ENCODE measurements around the gene APLP1. TPM values are rescaled to one million over a fixed set of nuclear protein-coding genes. Genes with fewer than 3 reads are reported as not detected.

APLP1 gene
- total and polyA plus RNA-seq, 2 of the 4 experiments (the other 2 are of a cell fraction) = 4.7 to 41.0 TPM

DNA sequence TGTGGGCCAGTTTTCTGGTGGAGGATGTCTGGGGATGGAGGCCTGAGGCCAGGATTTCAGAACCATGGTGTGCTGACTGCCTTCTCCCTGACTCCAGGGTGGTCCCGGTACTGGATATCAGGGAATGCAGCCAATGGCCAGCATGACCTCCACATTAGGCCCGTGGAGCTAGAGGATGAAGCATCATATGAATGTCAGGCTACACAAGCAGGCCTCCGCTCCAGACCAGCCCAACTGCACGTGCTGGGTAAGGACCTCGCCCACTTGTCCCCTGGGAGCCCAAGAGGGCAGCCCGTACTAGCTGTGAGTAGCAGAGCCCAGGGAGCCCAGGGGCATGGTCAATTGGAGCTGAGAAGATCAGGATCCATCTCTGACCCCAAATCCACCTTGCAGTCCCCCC lies 10.1 kb upstream of the APLP1 start:
- WGBS, 2 experiments (ENCODE audit: extremely low coverage in 2 of 2, insufficient read length in 1 of 2) = 77% methylated on average over 3 of the region's 6 CpGs; no CpG with 5 or more reads in 1 of the 2 experiments
- intact Hi-C loops (cut with micrococcal nuclease) = no loop called here

More for the DNA sequence above, 10.1 kb upstream of the APLP1 start:
- H3K4ac ChIP-seq (ENCODE audit: low read depth, low read length) = no peak overlapping the region
- peaks cover 76% of the 10 kb centered on the region for H3K27me3 ChIP-seq (ENCODE audit: control insufficient read depth, insufficient read depth, low read length)
- BruUV-seq (replicated peaks) = no TSS peak
- peak overlapping the region; percentile 55 for H2AK9ac ChIP-seq (replicated peaks; ENCODE audit: low read depth, low read length, poor library complexity)
- H4K5ac ChIP-seq (ENCODE audit: low read depth, low read length) = no peak overlapping the region
- in situ Hi-C loops (cut with MboI; ENCODE audit: low sequenced_read_pairs) = no loop called here
- H3K4me1 ChIP-seq (ENCODE audit: control insufficient read depth, insufficient read depth, low read length) = no peaks in the 10 kb centered on the region; the same call in 1 of the 2 replicates
- H3K27ac ChIP-seq (ENCODE audit: insufficient read depth, low read length) = no peak overlapping the region
- H3K18ac ChIP-seq (ENCODE audit: low read depth, low read length) = no peak overlapping the region
- H3K9ac ChIP-seq (ENCODE audit: low read depth, low read length) = no peak overlapping the region
- H3K23ac ChIP-seq (ENCODE audit: low read depth, low read length) = no peak overlapping the region
- H3K36me3 ChIP-seq (ENCODE audit: control insufficient read depth, insufficient read depth, low read length) = no peaks in the 10 kb centered on the region
- no peak overlapping the region for H3K4me3 ChIP-seq (ENCODE audit: insufficient read depth, low read depth, low read length)
- H2BK120ac ChIP-seq (ENCODE audit: low read depth, low read length) = no peak overlapping the region
- H2AK5ac ChIP-seq (ENCODE audit: low read depth, low read length) = no peak overlapping the region
- H4K20me1 ChIP-seq (ENCODE audit: insufficient read depth, low read length) = no peaks in the 10 kb centered on the region; the same call in 1 of the 2 replicates
- no peak overlapping the region for H2BK20ac ChIP-seq (ENCODE audit: low read depth, low read length)
- H4K91ac ChIP-seq (ENCODE audit: insufficient read depth, low read depth, low read length) = no peak overlapping the region
- no peak overlapping the region for H2BK5ac ChIP-seq (ENCODE audit: low read depth, low read length, poor library complexity, severe bottlenecking)
- POLR2A ChIA-PET (ENCODE audit: unreplicated experiment) = no interaction called here
- no peak overlapping the region for H2AFZ ChIP-seq (replicated peaks; ENCODE audit: low read length, poor library complexity)
- ATAC-seq (ENCODE audit: low read depth) = no peak
- no peak overlapping the region for H3K56ac ChIP-seq (ENCODE audit: extremely low read depth, insufficient read depth, low read length)
- no peak for DNase-seq
- no peak overlapping the region for H4K8ac ChIP-seq (ENCODE audit: low read depth in 2 of 2, low read length in 2 of 2)
- H3K14ac ChIP-seq (replicated peaks; ENCODE audit: low read depth, low read length) = no peak overlapping the region
- CTCF ChIA-PET = no interaction called here
- H3K9me3 ChIP-seq (ENCODE audit: control insufficient read depth, insufficient read depth, low read length) = no peaks in the 10 kb centered on the region
- H3K4me2 ChIP-seq (ENCODE audit: low read depth, low read length) = no peak overlapping the region
- H3K79me1 ChIP-seq (ENCODE audit: low read depth in 1 of 2, low read length in 2 of 2) = no peaks in the 10 kb centered on the region
- dilution Hi-C loops (cut with HindIII; ENCODE audit: low sequenced_read_pairs, unreplicated experiment) = no loop called here
- no peak for TF ChIP-seq NFE2L2 (IDR thresholded peaks at IDR 0.05; ENCODE audit: low read depth, low read length)
- TF ChIP-seq FOS (IDR thresholded peaks at IDR 0.05; ENCODE audit: low read depth, low read length) = no peak
- TF ChIP-seq, protein P1, sequence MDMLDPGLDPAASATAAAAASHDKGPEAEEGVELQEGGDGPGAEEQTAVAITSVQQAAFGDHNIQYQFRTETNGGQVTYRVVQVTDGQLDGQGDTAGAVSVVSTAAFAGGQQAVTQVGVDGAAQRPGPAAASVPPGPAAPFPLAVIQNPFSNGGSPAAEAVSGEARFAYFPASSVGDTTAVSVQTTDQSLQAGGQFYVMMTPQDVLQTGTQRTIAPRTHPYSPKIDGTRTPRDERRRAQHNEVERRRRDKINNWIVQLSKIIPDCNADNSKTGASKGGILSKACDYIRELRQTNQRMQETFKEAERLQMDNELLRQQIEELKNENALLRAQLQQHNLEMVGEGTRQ (IDR thresholded peaks at IDR 0.05; ENCODE audit: low read depth, low read length) = no peak
- TF ChIP-seq MAFK (IDR thresholded peaks at IDR 0.05; ENCODE audit: low read depth, low read length) = no peak
- TF ChIP-seq CHD1 (IDR thresholded peaks at IDR 0.05; ENCODE audit: low read depth, low read length) = no peak
- no peak for TF ChIP-seq MAZ (IDR thresholded peaks at IDR 0.05; ENCODE audit: borderline replicate concordance, low read depth, low read length)
- no peak for TF ChIP-seq RCOR1 (IDR thresholded peaks at IDR 0.05; ENCODE audit: insufficient replicate concordance, low read length)
- TF ChIP-seq CEBPB (IDR thresholded peaks at IDR 0.05; ENCODE audit: low read depth, low read length) = no peak
- no peak for TF ChIP-seq SMC3 (IDR thresholded peaks at IDR 0.05; ENCODE audit: low read depth, low read length)
- no peak for TF ChIP-seq BHLHE40 (IDR thresholded peaks at IDR 0.05; ENCODE audit: low read depth, low read length)
- no peak for TF ChIP-seq RFX5 (IDR thresholded peaks at IDR 0.05; ENCODE audit: low read depth, low read length)
- TF ChIP-seq, protein P2, sequence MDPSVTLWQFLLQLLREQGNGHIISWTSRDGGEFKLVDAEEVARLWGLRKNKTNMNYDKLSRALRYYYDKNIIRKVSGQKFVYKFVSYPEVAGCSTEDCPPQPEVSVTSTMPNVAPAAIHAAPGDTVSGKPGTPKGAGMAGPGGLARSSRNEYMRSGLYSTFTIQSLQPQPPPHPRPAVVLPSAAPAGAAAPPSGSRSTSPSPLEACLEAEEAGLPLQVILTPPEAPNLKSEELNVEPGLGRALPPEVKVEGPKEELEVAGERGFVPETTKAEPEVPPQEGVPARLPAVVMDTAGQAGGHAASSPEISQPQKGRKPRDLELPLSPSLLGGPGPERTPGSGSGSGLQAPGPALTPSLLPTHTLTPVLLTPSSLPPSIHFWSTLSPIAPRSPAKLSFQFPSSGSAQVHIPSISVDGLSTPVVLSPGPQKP (IDR thresholded peaks at IDR 0.05; ENCODE audit: borderline replicate concordance, low read depth, low read length) = no peak
- TF ChIP-seq RAD21 (IDR thresholded peaks at IDR 0.05; ENCODE audit: low read length) = no peak
- TF ChIP-seq, protein P3, sequence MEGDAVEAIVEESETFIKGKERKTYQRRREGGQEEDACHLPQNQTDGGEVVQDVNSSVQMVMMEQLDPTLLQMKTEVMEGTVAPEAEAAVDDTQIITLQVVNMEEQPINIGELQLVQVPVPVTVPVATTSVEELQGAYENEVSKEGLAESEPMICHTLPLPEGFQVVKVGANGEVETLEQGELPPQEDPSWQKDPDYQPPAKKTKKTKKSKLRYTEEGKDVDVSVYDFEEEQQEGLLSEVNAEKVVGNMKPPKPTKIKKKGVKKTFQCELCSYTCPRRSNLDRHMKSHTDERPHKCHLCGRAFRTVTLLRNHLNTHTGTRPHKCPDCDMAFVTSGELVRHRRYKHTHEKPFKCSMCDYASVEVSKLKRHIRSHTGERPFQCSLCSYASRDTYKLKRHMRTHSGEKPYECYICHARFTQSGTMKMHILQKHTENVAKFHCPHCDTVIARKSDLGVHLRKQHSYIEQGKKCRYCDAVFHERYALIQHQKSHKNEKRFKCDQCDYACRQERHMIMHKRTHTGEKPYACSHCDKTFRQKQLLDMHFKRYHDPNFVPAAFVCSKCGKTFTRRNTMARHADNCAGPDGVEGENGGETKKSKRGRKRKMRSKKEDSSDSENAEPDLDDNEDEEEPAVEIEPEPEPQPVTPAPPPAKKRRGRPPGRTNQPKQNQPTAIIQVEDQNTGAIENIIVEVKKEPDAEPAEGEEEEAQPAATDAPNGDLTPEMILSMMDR (conservative IDR thresholded peaks at IDR 0.05; ENCODE audit: low read depth, low read length) = no peak
- TF ChIP-seq MXI1 (IDR thresholded peaks at IDR 0.05; ENCODE audit: borderline replicate concordance, low read depth, low read length) = no peak
- TF ChIP-seq POLR2A (IDR thresholded peaks at IDR 0.05; ENCODE audit: low read depth, low read length) = no peak
- H3K9me1 ChIP-seq (ENCODE audit: insufficient read depth, low read length) = no peaks in the 10 kb centered on the region
- no peak overlapping the region for H2BK15ac ChIP-seq (ENCODE audit: low read depth, low read length)

All from IMR-90 (cell line).